Dermis blood vessel endothelial cell (primary cell): ENCODE data around the gene IRF3. TPM values are rescaled to one million over a fixed set of nuclear protein-coding genes. Genes with fewer than 3 reads are reported as not detected.

Experiments
- DNase-seq: peaks from one replicate; pipeline ENCODE4 v3.0.0; 2010
- total RNA-seq: library from RNA; depleted of rRNA; stranded (reverse); fragments of >200 nt; gene quantifications from 2 replicates; pipeline ENCODE4 v1.2.3, GENCODE V29; 2014

Gene IRF3, protein sequence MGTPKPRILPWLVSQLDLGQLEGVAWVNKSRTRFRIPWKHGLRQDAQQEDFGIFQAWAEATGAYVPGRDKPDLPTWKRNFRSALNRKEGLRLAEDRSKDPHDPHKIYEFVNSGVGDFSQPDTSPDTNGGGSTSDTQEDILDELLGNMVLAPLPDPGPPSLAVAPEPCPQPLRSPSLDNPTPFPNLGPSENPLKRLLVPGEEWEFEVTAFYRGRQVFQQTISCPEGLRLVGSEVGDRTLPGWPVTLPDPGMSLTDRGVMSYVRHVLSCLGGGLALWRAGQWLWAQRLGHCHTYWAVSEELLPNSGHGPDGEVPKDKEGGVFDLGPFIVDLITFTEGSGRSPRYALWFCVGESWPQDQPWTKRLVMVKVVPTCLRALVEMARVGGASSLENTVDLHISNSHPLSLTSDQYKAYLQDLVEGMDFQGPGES
- total RNA-seq = 47.3 and 79.9 TPM in 2 replicates

DNA sequence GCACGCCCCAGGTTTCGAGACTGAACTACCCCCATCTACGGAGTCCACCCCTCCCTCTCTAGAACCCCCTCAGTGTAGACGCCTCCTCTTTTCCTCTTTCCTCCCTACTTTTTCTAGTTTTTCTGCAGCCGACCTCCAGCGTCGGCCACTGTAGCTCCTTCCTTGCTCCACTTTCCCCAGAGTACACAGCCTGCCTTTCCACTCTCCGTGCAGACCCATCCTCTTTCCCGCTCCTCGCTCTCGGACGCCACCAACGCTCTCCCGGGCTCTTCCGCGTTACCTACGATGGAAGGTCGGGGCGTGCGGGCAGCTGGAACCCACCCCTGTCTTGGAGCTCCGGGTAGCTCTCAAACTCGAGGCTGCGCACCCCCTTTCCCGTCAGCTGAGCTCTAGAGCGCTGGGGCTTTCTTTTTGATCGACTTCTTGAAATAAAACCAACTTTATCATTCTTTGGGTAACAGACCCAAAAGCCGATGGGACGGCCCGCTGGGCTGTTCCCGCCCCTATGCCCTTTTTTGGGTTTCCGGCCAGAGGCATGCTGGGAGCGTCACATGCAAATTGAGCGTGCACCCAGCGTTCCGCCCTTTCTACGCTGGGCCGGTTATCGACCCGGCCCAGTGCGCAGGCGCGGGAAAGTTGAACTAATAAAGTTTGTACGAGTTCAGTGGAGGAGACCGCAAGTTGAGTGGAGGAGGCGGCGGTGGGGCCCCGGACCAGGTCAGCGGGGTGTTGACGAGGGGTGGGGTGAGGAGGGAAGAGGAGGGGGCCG lies at the start of gene IRF3, which contains the start of gene BCL2L12:
TSS of gene IRF3 (minus strand) at position 507 of the 769 bp plus-strand sequence. CDS start 1,019 bp downstream, outside the sequence.
TSS of gene BCL2L12 (plus strand) at position 583 of the 769 bp plus-strand sequence. CDS start 760 bp downstream, outside the sequence.
- peak; percentile 98 for DNase-seq

DNA sequence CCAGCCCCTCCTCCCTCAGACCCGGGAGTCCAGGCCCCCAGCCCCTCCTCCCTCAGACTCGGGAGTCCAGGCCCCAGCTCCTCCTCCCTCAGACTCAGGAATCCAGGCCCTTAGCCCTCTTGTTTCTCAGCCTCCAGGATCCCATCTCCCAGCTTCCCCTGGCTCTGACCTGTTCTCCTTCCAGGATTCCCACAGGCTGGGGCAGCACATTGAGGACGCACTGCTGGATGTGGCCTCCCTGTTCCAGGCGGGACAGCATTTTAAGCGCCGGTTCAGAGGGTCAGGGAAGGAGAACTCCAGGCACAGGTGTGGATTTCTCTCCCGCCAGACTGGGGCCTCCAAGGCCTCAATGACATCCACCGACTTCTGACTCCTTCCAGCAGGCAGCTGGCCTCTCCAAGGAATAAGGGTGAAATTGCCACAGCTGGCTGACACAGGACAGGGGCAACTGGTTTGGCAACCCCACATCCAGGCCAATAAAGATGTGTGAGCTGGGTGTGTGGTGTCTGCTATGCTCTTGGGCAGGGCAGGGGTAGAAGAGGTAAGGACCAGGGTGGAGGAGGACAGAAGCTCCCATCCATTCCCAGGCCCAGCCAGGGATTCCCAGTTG lies 47.7 kb upstream of the IRF3 start:
- DNase-seq = no peak

DNA sequence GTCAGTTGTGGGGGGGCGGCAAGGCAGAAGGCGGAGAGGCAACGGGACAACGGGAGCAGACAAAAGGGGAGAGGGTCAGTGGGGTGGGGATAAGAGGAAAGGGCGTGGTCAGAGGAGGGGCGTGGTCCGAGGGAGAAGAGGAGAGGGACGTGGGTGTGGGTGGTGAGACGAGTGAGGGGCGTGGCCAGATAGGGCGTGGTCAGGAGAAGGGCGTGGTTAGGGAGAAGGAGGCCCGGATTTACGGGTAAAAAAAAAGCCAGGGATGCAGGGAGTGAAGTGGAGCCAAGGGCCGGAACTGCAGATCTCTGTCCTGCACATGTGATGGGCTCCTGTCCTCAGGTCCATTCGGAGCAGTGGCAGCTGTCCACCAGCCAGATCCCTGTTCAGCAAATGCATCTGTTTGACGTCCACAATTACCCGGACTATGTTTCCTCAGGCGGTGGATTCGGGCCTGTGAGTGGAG lies 46.8 kb upstream of the IRF3 start:
- peak; percentile 11 for DNase-seq

DNA sequence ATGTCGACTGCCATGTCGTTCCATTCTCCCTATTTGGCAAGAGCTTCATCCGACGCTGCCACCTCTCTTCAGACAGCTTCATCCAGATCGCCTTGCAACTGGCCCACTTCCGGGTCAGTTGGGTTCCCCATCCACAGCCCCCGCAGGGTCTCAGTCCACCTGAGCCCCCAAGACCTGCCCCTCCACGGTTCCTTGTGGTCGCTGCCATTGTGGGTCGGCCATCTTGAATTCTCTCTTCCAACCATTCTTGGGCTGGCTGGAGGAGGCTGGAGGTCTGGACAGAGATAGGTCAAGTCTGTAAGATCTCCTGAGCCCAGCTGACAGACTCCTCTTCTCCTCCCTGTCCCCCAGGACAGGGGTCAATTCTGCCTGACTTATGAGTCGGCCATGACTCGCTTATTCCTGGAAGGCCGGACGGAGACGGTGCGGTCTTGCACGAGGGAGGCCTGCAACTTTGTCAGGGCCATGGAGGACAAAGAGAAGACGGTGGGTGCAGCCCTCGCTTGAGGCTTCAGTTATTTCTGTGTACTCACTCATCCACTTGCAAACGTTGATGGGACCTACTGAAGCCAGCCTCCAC lies 44.8 kb upstream of the IRF3 start:
- DNase-seq = no peak

DNA sequence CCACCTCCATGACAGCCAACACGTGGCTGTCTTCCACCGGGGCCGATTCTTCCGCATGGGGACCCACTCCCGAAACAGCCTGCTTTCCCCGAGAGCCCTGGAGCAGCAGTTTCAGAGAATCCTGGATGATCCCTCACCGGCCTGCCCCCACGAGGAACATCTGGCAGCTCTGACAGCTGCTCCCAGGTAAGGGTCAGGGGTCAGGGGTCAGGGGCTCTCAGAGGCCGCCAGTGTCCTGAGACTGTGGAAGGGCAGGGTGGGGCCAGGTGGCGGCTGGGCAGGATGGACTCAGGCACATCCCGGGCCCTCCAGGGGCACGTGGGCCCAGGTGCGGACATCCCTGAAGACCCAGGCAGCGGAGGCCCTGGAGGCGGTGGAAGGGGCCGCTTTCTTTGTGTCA lies 40.3 kb upstream of the IRF3 start:
- DNase-seq = no peak

DNA sequence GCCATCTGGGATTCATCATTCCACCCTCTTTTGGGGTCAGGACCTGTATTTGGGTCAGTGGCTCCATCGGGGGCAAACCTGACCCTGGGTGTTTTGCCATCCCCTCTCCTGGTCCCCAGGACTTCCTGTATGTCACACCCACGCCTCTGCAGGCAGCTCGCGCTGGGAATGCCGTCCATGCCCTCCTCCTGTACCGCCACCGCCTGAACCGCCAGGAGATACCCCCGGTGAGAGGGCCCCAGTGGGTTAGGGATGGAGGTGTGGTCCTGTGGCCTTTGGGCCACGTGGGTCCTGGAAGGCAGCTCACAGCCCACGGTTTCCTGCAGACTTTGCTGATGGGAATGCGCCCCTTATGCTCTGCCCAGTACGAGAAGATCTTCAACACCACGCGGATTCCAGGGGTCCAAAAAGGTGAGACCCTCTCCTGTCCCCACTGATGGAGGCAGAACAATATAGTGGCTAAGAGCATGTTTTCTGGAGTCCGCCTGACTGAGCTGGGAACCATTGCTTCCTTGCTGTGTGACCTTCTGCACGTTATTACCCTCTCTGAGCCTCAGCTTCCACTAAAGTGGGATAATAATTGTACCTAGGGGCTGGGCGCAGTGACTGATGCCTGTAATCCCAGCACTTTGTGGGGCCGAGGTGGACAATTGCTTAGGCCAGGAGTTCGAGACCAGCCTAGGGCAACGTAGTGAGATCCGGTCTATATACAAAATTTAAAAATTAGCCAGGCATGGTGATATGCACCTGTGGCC lies 39.4 kb upstream of the IRF3 start:
- DNase-seq = no peak

DNA sequence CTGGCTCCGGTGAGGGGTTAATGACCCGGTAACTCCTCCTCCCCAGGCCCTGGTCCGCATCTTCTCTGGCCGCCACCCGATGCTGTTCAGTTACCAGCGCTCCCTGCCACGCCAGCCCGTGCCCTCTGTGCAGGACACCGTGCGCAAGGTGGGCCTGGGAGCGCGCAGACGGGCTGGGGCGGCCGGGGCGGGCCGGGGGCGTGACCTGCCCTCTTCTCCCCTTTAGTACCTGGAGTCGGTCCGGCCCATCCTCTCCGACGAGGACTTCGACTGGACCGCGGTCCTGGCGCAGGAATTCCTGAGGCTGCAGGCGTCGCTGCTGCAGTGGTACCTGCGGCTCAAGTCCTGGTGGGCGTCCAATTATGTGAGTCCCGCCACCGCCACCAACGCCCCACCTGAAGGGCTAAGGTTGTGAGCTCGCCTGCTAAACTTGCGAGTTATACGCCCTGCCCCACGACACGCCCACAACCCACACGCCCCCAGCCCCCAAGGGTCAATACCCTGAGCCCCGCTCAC lies 35.7 kb upstream of the IRF3 start:
- no peak for DNase-seq

DNA sequence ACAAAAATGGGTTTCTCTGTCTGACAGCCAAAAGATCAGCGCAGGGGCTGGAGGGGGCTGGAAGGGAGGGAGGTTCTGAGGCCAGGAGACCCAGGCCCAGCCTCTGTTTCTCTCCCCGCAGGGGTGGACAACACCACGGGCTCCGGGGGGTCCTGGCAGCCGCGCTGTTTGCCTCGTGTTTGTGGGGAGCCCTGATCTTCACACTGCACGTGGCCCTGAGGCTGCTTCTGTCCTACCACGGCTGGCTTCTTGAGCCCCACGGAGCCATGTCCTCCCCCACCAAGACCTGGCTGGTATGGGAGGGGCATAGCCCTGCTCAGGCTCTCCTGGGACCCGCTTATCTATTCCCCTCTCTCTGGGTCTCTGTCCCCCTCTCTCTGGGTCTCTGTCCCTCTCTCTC lies 34.9 kb upstream of the IRF3 start:
- no peak for DNase-seq

DNA sequence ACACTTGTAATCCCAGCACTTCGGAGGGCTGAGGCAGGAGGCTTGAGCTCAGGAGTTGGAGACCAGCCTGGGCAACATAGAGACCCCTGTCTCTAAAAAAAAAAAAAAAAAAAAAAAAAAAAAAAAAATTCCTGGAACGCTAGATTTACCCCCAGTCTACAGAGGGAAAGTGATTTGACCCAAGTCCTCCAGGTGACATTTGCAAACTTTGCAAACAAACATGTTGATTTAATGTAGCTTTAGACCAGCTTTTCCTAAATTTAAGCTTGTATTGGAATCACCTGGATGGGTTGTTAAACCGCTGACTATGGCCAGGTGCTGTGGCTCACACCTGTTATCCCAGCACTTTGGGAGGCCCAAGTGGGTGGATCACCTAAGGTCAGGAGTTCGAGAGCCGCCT lies 33.7 kb upstream of the IRF3 start:
- no peak for DNase-seq

DNA sequence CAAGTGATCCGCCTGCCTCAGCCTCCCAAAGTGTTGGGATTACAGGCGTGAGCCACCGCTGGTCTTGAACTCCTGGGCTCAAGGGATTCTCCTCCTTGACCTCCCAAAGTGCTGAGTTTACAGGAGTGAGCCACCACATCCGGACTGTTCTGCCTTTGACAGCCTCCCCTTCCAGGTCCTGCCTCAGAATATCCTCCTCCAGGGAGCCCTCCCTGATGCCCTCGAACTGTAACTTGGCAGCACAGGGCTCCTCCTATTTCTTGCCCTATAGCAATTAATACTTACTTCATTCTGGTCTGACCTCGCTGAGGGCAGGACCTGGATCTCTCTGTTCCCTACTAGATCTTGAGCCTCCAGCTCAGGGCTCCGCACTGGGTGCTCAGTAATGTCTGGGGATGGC lies 31.2 kb upstream of the IRF3 start:
- DNase-seq = no peak

DNA sequence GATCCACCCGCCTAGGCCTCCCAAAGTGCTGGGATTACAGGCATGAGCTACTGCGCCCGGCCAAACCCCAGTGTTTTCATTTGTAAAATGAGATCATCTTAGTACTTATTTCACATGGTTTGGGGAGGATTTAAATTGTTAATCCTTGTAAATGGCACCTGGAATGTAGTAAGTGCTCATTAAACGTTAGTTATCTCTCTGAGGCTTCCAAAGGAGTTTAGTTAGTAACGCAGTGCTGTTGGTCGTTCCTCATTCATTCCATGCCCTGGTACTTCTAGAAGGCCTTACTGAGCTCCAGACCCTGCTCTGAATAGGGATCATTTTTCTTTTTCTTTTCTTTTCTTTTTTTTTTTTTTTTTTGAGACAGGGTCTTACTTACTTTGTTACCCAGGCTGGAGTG lies 30.5 kb upstream of the IRF3 start:
- no peak for DNase-seq

DNA sequence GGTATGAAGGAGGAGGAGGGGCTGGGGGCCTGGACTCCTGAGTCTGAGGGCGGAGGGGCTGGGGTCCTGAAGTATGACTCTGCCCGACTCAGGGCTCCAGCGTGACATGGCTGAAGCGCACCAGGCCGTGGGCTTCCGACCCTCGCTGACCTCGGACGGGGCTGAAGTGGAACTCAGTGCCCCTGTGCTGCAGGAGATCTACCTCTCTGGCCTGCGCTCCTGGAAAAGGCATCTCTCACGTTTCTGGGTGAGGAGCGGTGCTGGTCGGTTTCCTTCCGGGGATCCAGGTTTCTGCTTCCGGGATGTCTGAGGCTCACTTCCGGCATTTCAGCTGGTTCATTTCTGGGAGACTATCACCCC lies 26.5 kb upstream of the IRF3 start:
- DNase-seq = no peak

DNA sequence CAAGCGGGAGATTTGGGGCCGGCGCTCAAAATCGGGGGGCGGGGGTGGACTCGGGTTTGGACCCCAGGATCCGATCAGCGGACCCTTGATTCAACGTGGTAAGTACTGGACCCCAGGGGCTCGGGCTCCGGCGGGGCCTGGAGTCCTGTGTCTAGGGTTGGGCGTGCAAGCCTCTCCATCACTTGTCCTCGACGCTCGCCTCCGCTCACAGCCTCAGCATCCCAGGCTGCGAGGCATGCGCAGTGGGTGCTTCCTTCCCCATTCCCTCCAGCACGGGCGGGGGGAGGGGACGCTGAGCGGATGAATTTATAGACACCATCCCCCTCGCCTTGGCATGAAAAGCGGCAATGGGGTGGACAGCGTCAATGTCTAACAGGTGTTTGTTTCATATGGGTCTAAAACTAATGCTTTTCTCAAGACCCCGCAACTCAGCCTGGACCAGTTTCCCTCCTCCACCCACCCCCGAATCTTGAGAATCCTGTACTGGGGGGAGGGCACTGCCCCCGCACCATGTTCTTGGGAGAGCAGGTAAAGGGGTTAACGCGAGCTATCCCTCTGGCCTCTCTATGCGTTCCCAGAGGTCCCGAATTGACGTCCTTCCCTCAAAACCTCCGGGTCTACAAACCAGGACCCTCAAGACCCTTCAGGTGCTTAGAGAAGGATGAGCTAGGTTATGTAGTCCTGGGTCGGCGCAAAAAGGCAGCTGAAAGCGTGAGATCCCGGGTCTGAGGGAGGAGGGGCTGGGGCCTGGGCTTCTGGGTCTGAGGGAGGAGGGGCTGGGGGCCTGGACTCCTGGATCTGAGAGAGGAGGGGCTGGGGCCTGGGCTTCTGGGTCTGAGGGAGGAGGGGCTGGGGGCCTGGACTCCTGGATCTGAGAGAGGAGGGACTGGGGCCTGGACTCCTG lies 25.8 kb upstream of the IRF3 start:
- DNase-seq = peak; percentile 70

DNA sequence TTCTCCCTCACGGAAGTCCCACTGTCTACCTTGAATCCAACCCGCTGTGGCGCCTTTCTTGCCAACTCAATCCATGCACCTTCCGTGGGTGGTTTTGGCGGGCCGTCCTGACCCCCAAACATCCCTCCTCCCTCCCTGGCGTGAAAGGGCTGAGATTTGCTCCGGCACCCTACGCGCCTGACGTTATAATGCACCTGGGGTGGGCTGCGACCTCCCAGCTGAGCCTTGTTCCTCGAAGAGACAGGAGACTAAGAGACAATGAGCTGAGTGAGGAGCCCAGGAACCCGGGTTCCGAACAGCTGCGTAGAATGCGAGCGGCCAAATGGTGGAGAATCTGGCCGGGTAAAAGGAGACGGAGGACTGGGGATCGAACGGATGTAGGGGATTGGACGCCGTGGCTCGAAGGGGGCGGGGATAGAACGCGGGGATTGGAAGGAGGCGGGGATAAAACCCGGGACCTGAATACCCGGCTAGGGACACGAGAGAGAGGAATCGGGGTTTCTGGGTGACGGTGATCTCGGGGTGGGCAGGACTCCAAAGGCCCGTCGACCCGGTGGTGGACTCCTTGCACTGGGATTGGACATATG lies 25.1 kb upstream of the IRF3 start, which contains the start of gene CPT1C:
TSS of gene CPT1C (plus strand) at position 461 of the 587 bp plus-strand sequence. CDS start 1,137 bp downstream, outside the sequence.
- peak; percentile 88 for DNase-seq

DNA sequence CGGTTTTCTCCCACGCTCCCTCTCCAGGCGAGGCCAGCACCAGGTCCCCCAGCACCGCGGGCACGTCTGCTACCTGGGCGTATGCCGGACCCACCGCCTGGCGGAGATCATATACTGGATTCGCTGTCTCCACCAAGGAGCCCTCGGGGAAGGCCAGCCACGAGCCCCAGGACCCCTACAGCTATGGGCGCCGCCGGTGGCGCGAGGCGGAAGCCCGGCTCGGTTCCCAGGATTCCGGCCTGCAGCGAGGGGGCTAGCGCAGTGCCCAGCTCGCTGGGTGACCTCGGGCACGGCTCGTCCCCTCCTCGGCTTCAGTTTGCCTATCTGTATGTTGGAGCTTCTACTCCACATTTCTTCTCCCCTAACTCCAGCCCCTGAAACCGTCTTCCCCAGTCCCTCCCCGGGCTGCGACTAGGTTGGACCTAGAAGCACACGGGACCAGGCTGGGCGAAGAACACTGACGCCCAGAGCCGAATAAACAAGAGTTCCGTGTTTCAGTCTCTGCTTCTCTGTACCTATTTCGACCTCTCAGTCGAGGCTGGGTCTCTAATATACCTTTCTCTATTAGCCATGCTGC lies 24.5 kb upstream of the IRF3 start:
- DNase-seq = no peak

DNA sequence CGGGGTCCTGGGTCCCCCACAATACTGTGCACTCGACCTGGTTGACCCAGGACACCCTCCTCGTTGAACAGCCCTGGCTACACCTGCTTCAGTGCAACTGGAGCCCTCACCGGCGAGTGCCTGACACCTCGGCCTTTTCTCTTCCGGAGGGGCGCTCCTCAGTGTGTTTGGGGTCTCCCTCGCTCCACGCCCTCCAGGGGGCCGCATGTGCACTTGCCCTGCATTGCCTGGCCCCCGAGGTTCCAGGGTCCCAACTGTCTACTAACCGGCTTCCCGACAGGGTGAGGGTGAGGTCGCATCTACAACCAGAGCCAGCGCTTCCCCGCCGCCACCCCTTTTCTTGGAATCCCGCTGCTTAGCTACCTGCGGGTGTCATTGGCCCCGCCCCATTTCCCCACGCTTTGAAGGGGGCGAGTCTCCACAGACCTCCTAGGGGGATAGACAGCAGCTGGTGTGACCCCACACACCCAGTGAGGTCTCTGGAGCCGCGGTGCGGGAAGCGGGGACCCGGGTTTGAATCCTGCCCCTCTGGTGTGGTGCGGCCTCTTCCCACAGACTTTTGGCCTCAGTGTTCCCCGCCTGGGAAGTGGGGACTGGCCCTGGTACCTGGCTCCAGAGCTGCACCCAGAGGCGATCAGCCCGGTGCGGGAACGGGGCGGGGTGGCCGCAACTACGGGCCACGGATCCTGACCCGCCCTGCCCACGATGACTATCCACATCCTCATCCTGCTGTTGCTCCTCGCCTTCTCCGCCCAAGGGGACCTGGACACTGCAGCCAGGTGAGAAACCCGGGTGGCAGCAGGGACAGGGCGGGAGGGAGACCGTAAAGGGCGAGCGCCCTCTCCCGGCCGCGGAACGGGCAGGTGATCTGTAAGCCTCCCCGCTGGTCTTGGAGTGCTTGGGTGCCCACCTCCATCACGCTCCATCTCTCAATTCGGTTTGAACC lies 23.7 kb upstream of the IRF3 start, which contains the start of gene ADM5:
TSS of gene ADM5 (plus strand) at position 462 of the 946 bp plus-strand sequence. CDS start at position 706, 244 bp downstream.
- DNase-seq = peak; percentile 68

DNA sequence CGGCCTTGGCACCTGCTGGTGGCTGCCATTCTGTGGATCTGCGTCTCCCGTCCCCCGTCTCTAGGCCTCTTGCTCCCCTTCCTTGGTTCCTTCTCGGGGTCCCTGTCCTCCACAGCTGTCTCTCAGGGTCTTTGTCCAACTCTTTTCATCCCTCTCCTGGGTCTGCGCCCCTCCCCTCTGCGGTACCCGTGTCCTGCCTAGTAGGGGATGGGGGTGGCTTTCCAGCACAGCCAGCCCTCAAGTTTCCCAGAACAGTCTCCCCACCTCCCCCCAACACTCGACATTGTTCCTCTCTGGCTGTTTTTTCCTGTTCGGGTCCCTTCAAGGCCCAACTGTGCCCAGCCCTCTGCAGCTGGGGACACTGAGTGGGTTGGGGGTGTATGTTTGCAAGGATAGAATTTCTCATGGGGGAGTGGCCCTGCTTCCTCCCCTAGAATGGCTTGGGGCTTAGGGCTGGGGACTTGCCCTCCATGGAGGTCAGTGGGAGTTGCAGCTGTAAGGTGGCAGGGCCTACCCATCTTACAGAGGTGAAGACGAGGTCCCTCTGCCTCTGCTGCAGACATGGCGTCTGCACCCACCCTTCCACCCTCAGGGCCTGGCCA lies 23.0 kb upstream of the IRF3 start:
- DNase-seq = peak; percentile 62
